ENCODE data around the gene CAMTA1. TPM values are rescaled to one million over a fixed set of nuclear protein-coding genes. Genes with fewer than 3 reads are reported as not detected.

Gene CAMTA1
- total RNA-seq = 67.2 and 67.8 TPM in 2 replicates

GRCh38 chr1:6785318-6785727 is at the start of gene CAMTA1:
Gene CAMTA1 (plus strand): TSS chr1:6785454. CDS start chr1:6785531, 77 bp downstream.

GRCh38 chr1:7770997-7771822 is 986.0 kb downstream of the CAMTA1 start, which contains the start of gene VAMP3:
Gene VAMP3 (plus strand): TSS chr1:7771296. CDS start chr1:7771384, 88 bp downstream.

GRCh38 chr1:7783826-7784491 is 998.7 kb downstream of the CAMTA1 start, which contains the start of gene PER3:
Gene PER3 (plus strand): TSS chr1:7784291. CDS start chr1:7784878, 587 bp downstream.

Small RNA genes within 50 kb of the gene (small RNA-seq; reads per million reads assigned to genes)
- gene AL359881.1 (not detected), gene AL590128.1 (not detected), gene RNU1-8P (0.56 reads per million)

Other genes starting within 250 kb of the CAMTA1 start
- gene NOL9, start 230.9 kb upstream of the CAMTA1 start, total RNA-seq = 53.6 and 66.2 TPM in 2 replicates
- gene TAS1R1, start 230.1 kb upstream of the CAMTA1 start, total RNA-seq = 0.07 TPM in 1 of 2 replicates, not detected in the other
- gene ZBTB48, start 205.5 kb upstream of the CAMTA1 start, total RNA-seq = 7.8 and 10.1 TPM in 2 replicates
- 28.3 and 31.5 TPM in 2 replicates for gene KLHL21, start 182.6 kb upstream of the CAMTA1 start, total RNA-seq
- gene PHF13, start 171.7 kb upstream of the CAMTA1 start, total RNA-seq = 10.4 and 11.6 TPM in 2 replicates
- gene THAP3, start 160.6 kb upstream of the CAMTA1 start, total RNA-seq = 11.9 and 12.0 TPM in 2 replicates
- 54.1 and 56.3 TPM in 2 replicates for gene DNAJC11, start 83.6 kb upstream of the CAMTA1 start, total RNA-seq